ENCODE measurements around the gene TLE4.
A peak's percentile ranks its signal among the peaks of the same experiment; 100 is the strongest.
"Not testable (repeated sequence)": the region's sequence is repeated elsewhere in the genome, so short reads cannot be mapped to it uniquely, and the experiment has no call there.

TLE4 gene

GRCh38 chr9:79604921-79605562 lies 33.3 kb downstream of the TLE4 start:
- no peak for DNase-seq

- DNase-seq: not testable (repeated sequence)
These were observed 34.8 kb downstream of the TLE4 start for GRCh38 chr9:79606529-79606928.

GRCh38 chr9:79609468-79610018 lies 37.8 kb downstream of the TLE4 start:
- DNase-seq: no peak

GRCh38 chr9:79610019-79610631 lies 38.4 kb downstream of the TLE4 start:
- no peak for DNase-seq

GRCh38 chr9:79610791-79611614 lies 39.2 kb downstream of the TLE4 start:
- DNase-seq: no peak

DNA sequence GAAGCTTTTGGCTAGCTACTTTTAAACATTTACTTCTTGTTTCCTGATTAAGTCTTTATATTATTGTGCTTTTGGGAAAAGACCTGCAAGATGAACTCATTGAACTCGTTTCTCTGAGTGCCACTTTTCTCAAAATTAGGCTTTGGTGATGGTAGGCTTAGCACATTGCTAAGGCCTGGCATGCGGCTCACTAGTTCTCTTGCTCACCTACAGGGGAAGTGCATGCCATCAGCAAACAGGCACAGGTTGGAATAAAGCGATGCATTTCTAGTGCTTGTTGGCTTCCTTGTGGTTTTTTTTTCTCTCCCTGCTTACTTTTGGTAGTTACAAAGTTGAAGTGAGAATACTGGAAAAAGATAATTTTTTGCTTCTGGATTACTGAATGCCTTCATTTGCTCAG lies 41.4 kb downstream of the TLE4 start:
- no peak for DNase-seq

GRCh38 chr9:79615038-79615437 lies 43.3 kb downstream of the TLE4 start:
- no peak for DNase-seq

GRCh38 chr9:79616013-79616412 lies 44.2 kb downstream of the TLE4 start:
- no peak for DNase-seq

DNA sequence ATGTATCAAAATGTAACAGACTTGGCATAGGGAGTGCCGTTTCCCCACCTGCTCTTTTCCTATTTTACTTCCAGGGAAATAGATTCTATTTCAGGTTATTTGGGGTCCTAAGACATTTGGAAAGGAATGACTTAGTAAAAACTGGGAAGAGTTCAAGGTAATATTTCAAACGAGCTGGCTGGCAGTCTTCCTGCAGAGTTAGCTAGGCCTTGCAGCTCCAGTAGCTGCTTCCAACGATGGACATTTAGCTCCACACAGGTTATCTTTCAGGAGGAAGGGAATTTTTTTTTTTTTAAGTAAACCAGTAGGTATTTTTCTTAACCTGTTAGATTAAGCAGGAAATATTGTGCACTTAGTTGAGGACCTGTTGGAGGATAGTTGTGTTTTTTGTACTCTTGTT lies 45.2 kb downstream of the TLE4 start:
- no peak for DNase-seq

DNA sequence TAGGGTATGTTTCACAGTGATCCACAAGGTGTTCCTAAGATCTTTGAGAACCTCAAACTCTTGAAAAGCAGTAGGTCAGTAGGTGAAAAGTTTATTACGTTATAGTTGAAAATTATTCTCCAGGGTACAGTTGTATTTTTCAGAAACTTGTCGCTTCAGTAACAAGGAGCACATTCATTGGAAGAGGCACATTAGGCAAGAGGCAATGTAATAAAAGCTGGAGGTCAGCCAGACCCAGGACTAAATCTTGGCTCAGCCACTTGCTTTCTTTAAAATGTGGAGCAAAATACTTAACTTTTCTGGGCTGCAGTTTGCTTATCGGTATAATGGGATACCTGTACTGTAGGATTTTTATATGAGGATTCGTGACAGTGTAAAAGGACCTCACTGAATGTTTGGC lies 45.6 kb downstream of the TLE4 start:
- no peak for DNase-seq

- no peak for DNase-seq
These were observed 48.2 kb downstream of the TLE4 start for GRCh38 chr9:79619930-79620329.

DNA sequence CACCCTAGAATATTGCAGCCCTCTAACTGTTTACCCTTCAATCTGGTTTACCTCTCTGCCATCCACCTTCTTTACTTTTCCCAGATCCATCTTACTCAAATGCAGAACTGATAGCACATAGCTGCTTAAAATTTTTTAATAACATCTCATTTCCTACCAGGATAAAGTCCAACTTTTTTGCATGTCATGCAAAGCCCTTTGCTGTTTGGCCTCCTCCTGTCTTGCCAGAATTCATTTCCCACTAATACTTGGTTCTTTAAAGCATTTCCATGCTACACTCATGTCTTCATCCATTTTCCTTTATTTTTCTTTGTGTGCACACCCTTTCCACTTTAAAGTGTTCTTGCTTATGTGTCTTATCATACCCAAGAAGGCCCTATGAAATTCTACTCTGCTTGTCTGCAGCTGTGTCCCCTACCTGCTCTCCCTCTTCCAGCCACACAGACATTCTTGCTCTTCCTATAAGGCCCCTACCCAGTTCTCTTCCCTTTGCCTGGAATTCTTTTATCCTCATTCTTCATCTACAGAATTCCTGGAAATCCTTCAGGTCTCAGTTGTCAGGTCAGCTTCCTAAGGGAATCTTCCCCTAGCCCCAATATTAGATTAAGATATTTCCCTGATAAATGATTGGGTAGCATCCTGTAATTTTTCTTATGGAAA lies 50.3 kb downstream of the TLE4 start:
- no peak for DNase-seq

DNA sequence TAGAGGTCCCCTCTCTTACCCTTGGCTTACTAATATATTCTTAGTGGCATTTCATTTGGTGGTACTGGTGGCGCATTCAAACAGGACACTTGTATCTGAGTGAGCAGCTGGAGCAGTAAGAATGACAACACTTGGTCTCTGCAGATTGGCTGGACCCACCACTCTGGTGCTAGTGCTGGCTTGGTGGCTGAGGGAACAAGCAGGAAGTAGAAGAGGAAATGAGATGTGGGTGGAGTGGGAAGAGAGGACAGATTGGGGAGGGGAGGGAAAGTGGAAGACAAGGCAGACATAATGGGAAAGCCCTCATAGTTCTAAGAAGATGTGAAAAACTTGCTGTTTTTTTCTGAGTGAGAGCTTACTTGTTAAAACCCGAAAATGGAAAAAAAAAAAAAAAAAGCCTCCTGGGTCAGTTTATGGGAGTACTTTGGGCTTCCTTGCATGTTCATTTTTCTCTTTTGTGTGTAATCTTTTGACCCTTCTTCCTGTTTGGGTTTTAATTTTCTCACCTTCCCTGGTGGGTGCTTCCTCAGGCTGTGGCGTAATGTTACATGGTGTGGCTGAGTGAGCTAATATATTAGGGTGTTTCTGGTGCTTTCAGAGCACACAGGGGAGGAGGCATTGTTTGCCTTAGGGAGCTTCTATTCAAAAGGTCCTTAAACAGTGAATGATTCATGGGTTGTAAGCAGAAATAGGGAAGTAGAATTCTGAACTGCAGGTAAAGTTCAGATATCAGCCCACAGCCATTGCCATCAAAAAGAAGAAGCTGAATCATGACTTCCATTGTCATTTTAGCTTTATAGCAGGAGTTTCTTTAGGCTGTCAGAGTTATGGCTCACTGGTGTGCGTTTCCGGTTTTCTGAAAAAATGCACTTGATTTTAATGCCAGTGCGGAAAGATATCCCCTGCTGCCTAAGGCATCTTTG lies 52.3 kb downstream of the TLE4 start:
- DNase-seq: peak; percentile 76

- DNase-seq: no peak
These were observed 58.0 kb downstream of the TLE4 start for GRCh38 chr9:79629721-79630120.

DNA sequence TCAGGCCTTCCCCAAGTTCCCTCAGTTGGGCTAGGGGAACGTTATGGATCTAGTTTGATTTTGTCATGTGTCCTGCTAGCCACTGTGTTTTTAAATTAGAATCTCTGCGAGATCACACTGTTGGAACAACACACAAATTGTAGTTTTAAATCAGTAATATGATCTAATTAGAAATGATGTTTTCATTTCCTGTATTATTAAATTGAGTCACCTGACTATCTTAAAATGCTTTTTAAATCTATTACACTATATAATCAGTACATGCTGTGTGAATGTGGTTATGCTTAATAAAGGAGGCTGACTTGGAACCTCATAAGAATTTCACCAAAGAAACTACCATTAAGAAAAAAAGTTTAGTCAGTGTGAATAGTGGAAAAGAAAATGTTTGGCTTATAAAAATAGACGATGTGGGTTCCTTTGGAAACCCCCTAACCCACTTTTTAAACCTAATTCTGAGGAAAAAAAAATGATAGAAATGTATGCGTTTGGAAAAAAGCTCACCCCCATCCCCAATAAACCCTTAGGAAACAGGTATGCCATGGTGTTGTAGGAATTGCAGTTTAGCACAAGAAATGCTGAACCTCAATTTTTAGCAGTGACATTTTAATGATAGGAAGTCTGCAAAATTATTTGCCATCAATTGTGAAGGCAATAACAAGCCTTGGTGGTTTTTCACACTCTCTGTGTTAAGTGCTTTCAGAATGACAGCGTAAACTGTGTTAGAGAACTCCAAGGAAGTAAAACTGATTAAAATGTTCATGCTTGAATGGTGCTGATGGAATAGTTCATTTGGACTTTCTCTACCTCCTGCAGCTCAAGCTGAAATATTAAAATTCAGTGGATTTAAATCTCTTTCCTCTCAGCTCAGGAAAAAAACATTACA lies 59.0 kb downstream of the TLE4 start:
- DNase-seq: no peak

DNA sequence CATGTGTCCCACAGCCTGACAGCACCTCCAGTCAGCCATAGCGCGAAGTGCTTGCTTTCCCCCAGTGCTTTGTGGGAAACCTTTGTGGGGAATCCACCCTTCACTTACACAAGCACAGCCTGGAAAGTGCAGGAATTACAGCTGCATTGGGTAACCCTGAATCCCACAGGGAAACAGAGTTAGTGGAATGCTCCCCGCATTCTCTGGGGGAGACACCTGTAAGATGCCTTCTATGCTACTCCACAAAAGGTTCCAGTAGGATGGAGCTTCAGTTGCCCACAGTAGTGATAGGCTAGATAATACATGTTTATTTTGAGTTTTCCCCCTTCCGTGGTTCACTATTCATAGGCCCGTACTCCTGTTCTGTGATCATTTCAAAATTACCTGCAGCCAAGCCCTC lies 60.3 kb downstream of the TLE4 start:
- no peak for DNase-seq

DNA sequence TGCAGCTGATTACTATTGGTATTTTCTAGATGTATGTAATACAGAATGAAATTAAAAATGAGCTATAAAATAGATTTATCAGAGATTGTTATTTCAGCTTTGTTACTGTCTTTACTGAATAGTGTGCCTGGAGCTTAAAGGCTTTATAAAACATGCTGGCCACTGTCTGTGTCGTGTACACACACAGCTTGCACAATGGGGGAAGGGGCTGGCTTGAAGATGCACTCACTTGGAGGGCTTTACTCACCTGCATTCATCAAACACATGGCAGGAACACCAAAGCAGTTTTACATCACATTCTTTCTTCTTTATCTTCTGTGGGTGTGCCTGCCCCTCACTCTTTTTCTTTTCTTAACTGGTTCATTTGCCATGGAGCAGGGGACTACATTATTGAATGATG lies 60.9 kb downstream of the TLE4 start:
- DNase-seq: no peak

DNA sequence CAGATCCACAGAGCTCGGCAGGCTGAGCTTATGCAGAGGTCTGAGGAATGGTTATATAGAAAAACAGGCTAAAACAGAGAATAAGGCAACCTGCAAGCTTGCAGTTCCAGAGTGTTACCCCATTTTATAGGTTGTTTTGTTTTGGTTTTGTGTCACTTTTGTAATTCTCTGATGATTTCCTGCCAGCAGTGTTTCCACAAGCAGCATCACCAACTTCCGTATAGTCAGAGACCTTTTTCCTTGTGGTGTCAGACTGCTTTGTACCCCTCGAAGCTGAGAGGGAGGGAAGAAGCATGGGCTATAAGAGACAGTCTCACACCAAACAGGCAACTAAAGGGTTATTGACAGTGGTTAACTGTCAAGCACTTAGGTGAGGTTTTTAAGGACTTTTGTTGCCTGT lies 61.8 kb downstream of the TLE4 start:
- DNase-seq: no peak

- DNase-seq: no peak
These were observed 65.6 kb downstream of the TLE4 start for GRCh38 chr9:79637177-79637925.

DNA sequence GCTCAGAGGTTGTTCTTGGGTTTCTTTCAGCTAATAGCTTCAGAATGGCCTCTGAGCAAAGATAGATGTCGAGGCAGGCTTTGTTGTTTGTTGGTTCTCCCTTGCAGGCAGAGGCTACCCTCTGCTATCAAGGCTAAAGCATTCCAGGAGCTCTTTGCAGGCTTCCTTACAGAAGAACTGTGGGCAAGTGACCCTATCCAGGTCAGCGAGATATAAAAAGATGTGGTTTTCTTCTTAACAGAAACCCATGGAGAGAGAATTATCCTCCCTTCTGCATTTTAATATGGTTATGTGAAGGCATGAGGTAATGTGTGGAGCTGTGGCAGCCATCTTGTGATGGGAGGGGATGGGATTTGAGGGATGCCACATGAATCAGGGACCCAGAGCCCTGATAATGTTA lies 67.0 kb downstream of the TLE4 start:
- DNase-seq: no peak

All from activated CD8-positive, alpha-beta memory T cell treated with anti-CD3 and anti-CD28 coated beads for 24 hours (primary cell).